Neural progenitor cell (in vitro differentiated cells): ENCODE results near the gene ERC2. TPM values are rescaled to one million over a fixed set of nuclear protein-coding genes. Genes with fewer than 3 reads are reported as not detected.

Source experiments
- DNase-seq: peaks from one replicate; pipeline ENCODE4 v3.0.0-alpha.2; 2016; ENCODE audit warnings: low spot score
- H2AFZ ChIP-seq: fragments of 200-600 bp; sonication (generic); replicated peaks from 2 replicates; pipeline ENCODE4 v1.6.1; 2016; ENCODE audit warnings: antibody characterized with exemption
- H3F3A ChIP-seq: fragments of 200-600 bp; sonication (generic); 2 replicates; pipeline ENCODE4 v1.6.1; 2016; ENCODE audit warnings: antibody characterized with exemption, low read depth
- H3K27ac ChIP-seq: fragments of 200-600 bp; sonication (generic); 2 replicates; pipeline ENCODE4 v1.5.1; 2016; ENCODE audit warnings: mild to moderate bottlenecking
- H3K27me3 ChIP-seq: fragments of 200-600 bp; sonication (generic); 2 replicates; pipeline ENCODE4 v1.6.1; 2016; ENCODE audit warnings: mild to moderate bottlenecking, moderate library complexity
- H3K36me3 ChIP-seq: fragments of 200-600 bp; sonication (generic); 2 replicates; pipeline ENCODE4 v1.5.1; 2016
- H3K4me1 ChIP-seq: fragments of 200-600 bp; sonication (generic); 2 replicates; pipeline ENCODE4 v1.6.1; 2016; ENCODE audit warnings: mixed run types
- H3K4me2 ChIP-seq: fragments of 200-600 bp; sonication (generic); 2 replicates; pipeline ENCODE4 v1.6.1; 2016
- H3K4me3 ChIP-seq: fragments of 200-600 bp; sonication (generic); 2 replicates; pipeline ENCODE4 v1.5.1; 2016
- H3K79me2 ChIP-seq: fragments of 200-600 bp; sonication (generic); 2 replicates; pipeline ENCODE4 v1.6.1; 2016; ENCODE audit warnings: low read depth
- H3K9ac ChIP-seq: fragments of 200-600 bp; sonication (generic); 2 replicates; pipeline ENCODE4 v1.6.1; 2016
- H3K9me3 ChIP-seq: fragments of 200-600 bp; sonication (generic); 2 replicates; pipeline ENCODE4 v1.5.1; 2016; ENCODE audit warnings: low read depth
- H4K20me1 ChIP-seq: fragments of 200-600 bp; sonication (generic); 2 replicates; pipeline ENCODE4 v1.6.1; 2016; ENCODE audit warnings: low read depth
- H3K27ac Mint-ChIP-seq: 3 replicates; pipeline ENCODE4 v1.8.0; 2021; ENCODE audit warnings: mixed read lengths
- H3K27me3 Mint-ChIP-seq: 2 replicates; pipeline ENCODE4 v1.8.0; 2022; ENCODE audit warnings: low read depth, mild to moderate bottlenecking, inconsistent platforms, moderate library complexity, mixed read lengths; ENCODE audit not compliant: insufficient read depth
- H3K36me3 Mint-ChIP-seq: 3 replicates; pipeline ENCODE4 v1.8.0; 2021; ENCODE audit warnings: mixed read lengths
- H3K4me1 Mint-ChIP-seq: 3 replicates; pipeline ENCODE4 v1.8.0; 2021; ENCODE audit warnings: mixed read lengths
- H3K4me3 Mint-ChIP-seq: 3 replicates; pipeline ENCODE4 v1.8.0; 2021; ENCODE audit warnings: mild to moderate bottlenecking, moderate library complexity, mixed read lengths
- H3K9me3 Mint-ChIP-seq: 3 replicates; pipeline ENCODE4 v1.8.0; 2020; ENCODE audit warnings: mixed read lengths
- EZH2 ChIP-seq: fragments of 200-600 bp; sonication (generic); IDR thresholded peaks from 2 replicates; pipeline ENCODE4 v1.6.1; 2017; ENCODE audit warnings: antibody characterized with exemption, mild to moderate bottlenecking, moderate library complexity
- EZH2phosphoT487 ChIP-seq: fragments of 200-600 bp; sonication (generic); IDR thresholded peaks from 2 replicates; pipeline ENCODE4 v1.6.1; 2017; ENCODE audit warnings: antibody characterized with exemption
- total RNA-seq: library from RNA; depleted of rRNA; stranded (reverse); fragments of >200 nt; gene quantifications from 2 replicates; pipeline ENCODE4 v1.2.3, GENCODE V29; 2015; ENCODE audit warnings: low replicate concordance
- TF ChIP-seq, protein P1 (sequence below): fragments of 200-600 bp; sonication (generic); IDR thresholded peaks from 2 replicates; pipeline ENCODE4 v1.5.1; 2017; ENCODE audit warnings: antibody characterized with exemption, mild to moderate bottlenecking

Gene ERC2
- total RNA-seq, 1 donor from 2014 or later: 24.8 TPM

- no peaks in the 10 kb centered on the region for H4K20me1 ChIP-seq
- H3K9me3 Mint-ChIP-seq: peaks cover 2% of the 10 kb centered on the region
- H3F3A ChIP-seq: no peaks in the 10 kb centered on the region
- no peaks in the 10 kb centered on the region for H3K79me2 ChIP-seq
- TF ChIP-seq EZH2 (no peak), EZH2phosphoT487 (no peak)
- TF ChIP-seq, protein P1, sequence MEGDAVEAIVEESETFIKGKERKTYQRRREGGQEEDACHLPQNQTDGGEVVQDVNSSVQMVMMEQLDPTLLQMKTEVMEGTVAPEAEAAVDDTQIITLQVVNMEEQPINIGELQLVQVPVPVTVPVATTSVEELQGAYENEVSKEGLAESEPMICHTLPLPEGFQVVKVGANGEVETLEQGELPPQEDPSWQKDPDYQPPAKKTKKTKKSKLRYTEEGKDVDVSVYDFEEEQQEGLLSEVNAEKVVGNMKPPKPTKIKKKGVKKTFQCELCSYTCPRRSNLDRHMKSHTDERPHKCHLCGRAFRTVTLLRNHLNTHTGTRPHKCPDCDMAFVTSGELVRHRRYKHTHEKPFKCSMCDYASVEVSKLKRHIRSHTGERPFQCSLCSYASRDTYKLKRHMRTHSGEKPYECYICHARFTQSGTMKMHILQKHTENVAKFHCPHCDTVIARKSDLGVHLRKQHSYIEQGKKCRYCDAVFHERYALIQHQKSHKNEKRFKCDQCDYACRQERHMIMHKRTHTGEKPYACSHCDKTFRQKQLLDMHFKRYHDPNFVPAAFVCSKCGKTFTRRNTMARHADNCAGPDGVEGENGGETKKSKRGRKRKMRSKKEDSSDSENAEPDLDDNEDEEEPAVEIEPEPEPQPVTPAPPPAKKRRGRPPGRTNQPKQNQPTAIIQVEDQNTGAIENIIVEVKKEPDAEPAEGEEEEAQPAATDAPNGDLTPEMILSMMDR: no peak
- no peaks in the 10 kb centered on the region for H3K27me3 ChIP-seq
- peaks cover 37% of the 10 kb centered on the region for H3K4me1 Mint-ChIP-seq
- no peak overlapping the region for H3K9ac ChIP-seq
- no peak overlapping the region for H3K4me2 ChIP-seq
- H3K36me3 Mint-ChIP-seq: no peaks in the 10 kb centered on the region
- no peaks in the 10 kb centered on the region for H3K9me3 ChIP-seq
- peaks cover 16% of the 10 kb centered on the region for H3K4me1 ChIP-seq
- no peak overlapping the region for H3K27ac ChIP-seq
- no peak for DNase-seq
- H3K27ac Mint-ChIP-seq: no peak overlapping the region
- H3K27me3 Mint-ChIP-seq: peaks cover 2% of the 10 kb centered on the region
- no peak overlapping the region for H2AFZ ChIP-seq
- H3K36me3 ChIP-seq: no peaks in the 10 kb centered on the region
- H3K4me3 ChIP-seq: no peak overlapping the region
- no peak overlapping the region for H3K4me3 Mint-ChIP-seq
Measured at GRCh38 chr3:55585856-55586255, 882.4 kb downstream of the ERC2 start.

- Histone ChIP-seq H3F3A (no peaks in the 10 kb centered on the region), H3K4me3 (no peak overlapping the region), H3K36me3 (no peaks in the 10 kb centered on the region), H4K20me1 (no peaks in the 10 kb centered on the region), H3K4me1 (peaks cover 16% of the 10 kb centered on the region), H3K79me2 (no peaks in the 10 kb centered on the region), H3K9ac (no peak overlapping the region), H3K27ac (no peak overlapping the region), H3K27me3 (no peaks in the 10 kb centered on the region), H3K4me2 (no peak overlapping the region), H3K9me3 (no peaks in the 10 kb centered on the region), H2AFZ (no peak overlapping the region)
- Mint-ChIP-seq H3K36me3 (no peaks in the 10 kb centered on the region), H3K9me3 (peaks cover 2% of the 10 kb centered on the region), H3K27ac (no peak overlapping the region), H3K4me1 (peaks cover 30% of the 10 kb centered on the region), H3K4me3 (no peak overlapping the region), H3K27me3 (peaks cover 2% of the 10 kb centered on the region)
- TF ChIP-seq EZH2 (no peak), EZH2phosphoT487 (no peak)
- TF ChIP-seq, protein P1: no peak
- DNase-seq: no peak
Measured at GRCh38 chr3:55584716-55585368, 883.4 kb downstream of the ERC2 start.

GRCh38 chr3:55584030-55584429, 884.2 kb downstream of the ERC2 start:
- Mint-ChIP-seq H3K27ac (no peak overlapping the region), H3K36me3 (no peaks in the 10 kb centered on the region), H3K9me3 (peaks cover 2% of the 10 kb centered on the region), H3K27me3 (peaks cover 2% of the 10 kb centered on the region), H3K4me1 (peaks cover 26% of the 10 kb centered on the region), H3K4me3 (no peak overlapping the region)
- no peak overlapping the region for H3K4me3 ChIP-seq
- H3K4me2 ChIP-seq: no peak overlapping the region
- peaks cover 16% of the 10 kb centered on the region for H3K4me1 ChIP-seq
- no peaks in the 10 kb centered on the region for H3K9me3 ChIP-seq
- no peak overlapping the region for H2AFZ ChIP-seq
- H4K20me1 ChIP-seq: no peaks in the 10 kb centered on the region
- H3F3A ChIP-seq: no peaks in the 10 kb centered on the region
- H3K79me2 ChIP-seq: no peaks in the 10 kb centered on the region
- no peak overlapping the region for H3K27ac ChIP-seq
- no peaks in the 10 kb centered on the region for H3K27me3 ChIP-seq
- TF ChIP-seq EZH2 (no peak), EZH2phosphoT487 (no peak)
- TF ChIP-seq, protein P1: no peak
- DNase-seq: no peak
- H3K36me3 ChIP-seq: no peaks in the 10 kb centered on the region
- no peak overlapping the region for H3K9ac ChIP-seq
